Left ventricle myocardium inferior (tissue), 1 donor: ENCODE data around the gene DMRT1. TPM values are rescaled to one million over a fixed set of nuclear protein-coding genes. Genes with fewer than 3 reads are reported as not detected.

Source experiments
- DNase-seq: peaks from one replicate; pipeline ENCODE4 v3.0.0-alpha.2; 2020
- H3K27ac ChIP-seq: fragments of 200-600 bp; replicated peaks from 2 replicates; pipeline ENCODE4 v1.8.0; 2021
- H3K27me3 ChIP-seq: fragments of 200-600 bp; 2 replicates; pipeline ENCODE4 v1.8.0; 2021; ENCODE audit warnings: low read depth
- H3K36me3 ChIP-seq: fragments of 200-600 bp; 2 replicates; pipeline ENCODE4 v1.8.0; 2021
- H3K4me1 ChIP-seq: fragments of 200-600 bp; 2 replicates; pipeline ENCODE4 v1.8.0; 2021
- H3K4me3 ChIP-seq: fragments of 200-600 bp; 2 replicates; pipeline ENCODE4 v1.8.0; 2021; ENCODE audit warnings: mild to moderate bottlenecking, moderate library complexity
- H3K9me3 ChIP-seq: fragments of 200-600 bp; replicated peaks from 2 replicates; pipeline ENCODE4 v1.8.0; 2021
- CTCF ChIP-seq: fragments of 200-600 bp; IDR thresholded peaks from 2 replicates; pipeline ENCODE4 v1.8.0; 2021; ENCODE audit warnings: antibody characterized with exemption, mild to moderate bottlenecking, borderline replicate concordance
- intact Hi-C: fragments of 100-400 bp; cut with micrococcal nuclease; formaldehyde crosslinking; loops from one replicate; pipeline ENCODE4 v1.11.0; 2022
- long read RNA-seq: library from polyadenylated mRNA; unstranded; transcript quantifications from one replicate; pipeline ENCODE4 v2.0.0, GENCODE V29; 2021
- total RNA-seq: library from RNA; stranded (reverse); fragmentation: NEBNext Ultra II Directional; extraction: Animal tissue kit (Norgen Biotek cat#: 25700); gene quantifications from one replicate; pipeline ENCODE4 v1.2.1, GENCODE V29; 2021
- donor health status: DM: no; HTN: yes; CAD: no; lungs with severe emphysema.

The DMRT1 gene
- not detected for total RNA-seq
- long read RNA-seq, result 0 reads

- no peak for TF ChIP-seq CTCF
- no peaks in the 10 kb centered on the region for H3K9me3 ChIP-seq
- no peaks in the 10 kb centered on the region for H3K36me3 ChIP-seq
- H3K4me1 ChIP-seq, result peaks cover 9% of the 10 kb centered on the region
- H3K4me3 ChIP-seq, result peak within 1 kb of the TSS; percentile 19
- no peak within 1 kb of the TSS for H3K27ac ChIP-seq
- DNase-seq, result no peak
- peaks cover 100% of the 10 kb centered on the region for H3K27me3 ChIP-seq
- intact Hi-C loops, result no loop called here
These were observed at the start of gene DMRT1 for GRCh38 chr9:841371-842209. Gene DMRT1 (plus strand): TSS chr9:841697. CDS start chr9:841839, 142 bp downstream.

GRCh38 chr9:792331-793260 lies 48.9 kb upstream of the DMRT1 start:
- H3K9me3 ChIP-seq, result peaks cover 6% of the 10 kb centered on the region
- peaks cover 7% of the 10 kb centered on the region for H3K27me3 ChIP-seq
- DNase-seq, result no peak
- no peak overlapping the region for H3K4me3 ChIP-seq
- intact Hi-C loops, result no loop called here
- no peaks in the 10 kb centered on the region for H3K36me3 ChIP-seq
- H3K4me1 ChIP-seq, result no peaks in the 10 kb centered on the region
- no peak overlapping the region for H3K27ac ChIP-seq
- TF ChIP-seq CTCF, result no peak

DNA sequence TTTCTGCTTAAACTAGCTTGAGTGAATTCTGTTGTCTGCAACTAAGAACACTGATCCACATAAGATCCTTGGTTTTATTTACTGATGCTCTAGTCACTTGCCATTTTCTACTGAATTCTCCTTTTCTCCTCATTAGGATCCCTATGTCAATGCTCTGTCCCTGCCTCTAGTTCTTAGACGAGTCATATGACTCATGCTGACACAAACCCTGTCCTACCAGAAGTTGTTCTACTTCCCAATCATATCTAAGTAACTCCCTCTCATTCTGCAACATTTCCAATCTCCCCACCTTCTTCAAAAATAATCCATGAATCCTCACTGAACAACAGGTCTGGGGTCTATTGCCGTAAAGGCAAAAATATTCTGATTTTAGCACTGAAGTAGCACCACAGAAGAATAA lies 47.1 kb upstream of the DMRT1 start:
- no peaks in the 10 kb centered on the region for H3K36me3 ChIP-seq
- no peaks in the 10 kb centered on the region for H3K4me1 ChIP-seq
- no peak overlapping the region for H3K27ac ChIP-seq
- no peak for DNase-seq
- H3K27me3 ChIP-seq, result peaks cover 7% of the 10 kb centered on the region
- TF ChIP-seq CTCF, result no peak
- H3K9me3 ChIP-seq, result peaks cover 6% of the 10 kb centered on the region
- intact Hi-C loops, result no loop called here
- no peak overlapping the region for H3K4me3 ChIP-seq

DNA sequence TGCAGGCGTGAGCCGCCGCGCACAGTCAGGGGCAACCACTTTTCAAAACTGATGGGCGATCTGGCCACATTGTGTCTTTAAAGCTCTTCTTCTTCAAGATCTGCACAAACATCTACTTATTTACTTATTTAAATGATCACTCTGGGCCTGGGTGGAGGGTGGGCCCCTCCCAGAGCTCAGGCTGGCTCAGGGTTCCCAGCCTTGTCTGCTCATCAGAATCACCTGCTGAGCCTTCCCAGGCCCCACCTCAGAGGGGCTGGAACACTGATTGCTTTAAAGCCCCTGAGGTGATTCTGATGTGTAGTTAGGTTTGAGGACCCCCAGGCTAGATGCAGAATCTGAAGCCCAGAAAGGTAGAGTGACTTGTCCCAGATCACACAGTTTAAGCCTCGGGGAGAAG lies 45.6 kb upstream of the DMRT1 start:
- intact Hi-C loops, result no loop called here
- DNase-seq, result no peak
- peaks cover 7% of the 10 kb centered on the region for H3K27me3 ChIP-seq
- H3K9me3 ChIP-seq, result peaks cover 6% of the 10 kb centered on the region
- no peak overlapping the region for H3K4me3 ChIP-seq
- H3K27ac ChIP-seq, result no peak overlapping the region
- no peak for TF ChIP-seq CTCF
- H3K4me1 ChIP-seq, result no peaks in the 10 kb centered on the region
- no peaks in the 10 kb centered on the region for H3K36me3 ChIP-seq

GRCh38 chr9:800591-801150 lies 40.8 kb upstream of the DMRT1 start:
- Histone ChIP-seq H3K9me3 (no peaks in the 10 kb centered on the region), H3K36me3 (no peaks in the 10 kb centered on the region), H3K27ac (no peak overlapping the region), H3K27me3 (peaks cover 5% of the 10 kb centered on the region), H3K4me1 (no peaks in the 10 kb centered on the region), H3K4me3 (no peak overlapping the region)
- intact Hi-C loops, result no loop called here
- no peak for DNase-seq
- no peak for TF ChIP-seq CTCF
